OCI-LY7 (cell line): Measurements from ENCODE around the gene FCRL6.

Source experiments
- CTCF ChIP-seq: fragments of 200-600 bp; sonication (generic); conservative IDR thresholded peaks from 2 replicates; pipeline ENCODE4 v1.5.1; 2014; ENCODE audit warnings: mild to moderate bottlenecking, antibody characterized with exemption, low read length, moderate library complexity, mixed read lengths
- EZH2phosphoT487 ChIP-seq: fragments of 200-600 bp; sonication (generic); IDR thresholded peaks from 2 replicates; pipeline ENCODE4 v1.6.1; 2018; ENCODE audit warnings: low read depth, borderline replicate concordance, mild to moderate bottlenecking, mixed run types, antibody characterized with exemption, low read length, moderate library complexity, mixed read lengths

DNA sequence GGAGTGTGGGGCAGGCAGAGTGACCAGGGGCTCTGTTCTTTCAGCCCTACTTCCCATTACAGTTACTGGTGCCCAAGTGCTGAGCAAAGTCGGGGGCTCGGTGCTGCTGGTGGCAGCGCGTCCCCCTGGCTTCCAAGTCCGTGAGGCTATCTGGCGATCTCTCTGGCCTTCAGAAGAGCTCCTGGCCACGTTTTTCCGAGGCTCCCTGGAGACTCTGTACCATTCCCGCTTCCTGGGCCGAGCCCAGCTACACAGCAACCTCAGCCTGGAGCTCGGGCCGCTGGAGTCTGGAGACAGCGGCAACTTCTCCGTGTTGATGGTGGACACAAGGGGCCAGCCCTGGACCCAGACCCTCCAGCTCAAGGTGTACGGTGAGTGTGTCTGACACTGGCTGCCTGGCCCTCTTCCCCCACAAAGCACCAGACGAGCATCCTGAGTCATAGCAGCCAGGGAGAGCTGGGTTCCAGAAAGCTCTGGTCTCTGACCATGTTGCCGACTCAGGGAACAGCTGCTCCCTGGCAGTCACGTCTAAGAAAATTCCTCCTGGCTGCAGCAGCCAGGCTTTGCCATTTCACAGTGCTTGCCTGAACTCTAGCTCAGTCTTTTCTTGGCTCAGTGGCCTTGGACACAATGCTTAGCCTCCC is 27.8 kb downstream of the FCRL6 start:
- no peak for TF ChIP-seq CTCF
- TF ChIP-seq EZH2phosphoT487 = no peak
